Keratinocyte (primary cell): ENCODE measurements around the gene NEDD8. TPM values are rescaled to one million over a fixed set of nuclear protein-coding genes. Genes with fewer than 3 reads are reported as not detected.

Experiments used
- DNase-seq: peaks from one replicate; pipeline ENCODE4 v3.0.0-alpha.2; 2011; ENCODE audit warnings: low read depth, missing footprints, low spot score
- FAIRE-seq: peaks from 2 replicates; lab custom pipeline; 2011; peaks lifted over from hg19 to GRCh38; lab: Jason Lieb, UNC
- H2AFZ ChIP-seq: 2 replicates; pipeline ENCODE4 v1.6.0; 2012; ENCODE audit warnings: low read length, control low read depth, inconsistent platforms; ENCODE audit not compliant: control insufficient read depth
- H3K27ac ChIP-seq: 2 replicates; pipeline ENCODE4 v1.5.1; 2011; ENCODE audit warnings: low read length; ENCODE audit not compliant: control insufficient read depth, insufficient read depth
- H3K27me3 ChIP-seq: 3 replicates; pipeline ENCODE4 v1.6.0; 2011; ENCODE audit warnings: low read length; ENCODE audit not compliant: control insufficient read depth, insufficient read depth; ENCODE audit errors: extremely low read depth
- H3K36me3 ChIP-seq, 2 experiments: 2 replicates in 1 of 2; 3 replicates in 1 of 2; pipeline ENCODE4 v1.5.1; 2011; ENCODE audit warnings: low read length in 2 of 2, mild to moderate bottlenecking in 1 of 2; ENCODE audit not compliant: control insufficient read depth in 2 of 2, insufficient read depth in 2 of 2; ENCODE audit errors: extremely low read depth in 1 of 2
- H3K4me1 ChIP-seq: 3 replicates; pipeline ENCODE4 v1.5.1; 2011; ENCODE audit warnings: low read length; ENCODE audit not compliant: control insufficient read depth, insufficient read depth; ENCODE audit errors: extremely low read depth
- H3K4me2 ChIP-seq: 3 replicates; pipeline ENCODE4 v1.6.0; 2011; ENCODE audit warnings: low read depth, low read length; ENCODE audit not compliant: control insufficient read depth, insufficient read depth; ENCODE audit errors: extremely low read depth
- H3K4me3 ChIP-seq, 3 experiments: fragments of 200-600 bp in 1 of 3; sonication (generic) in 1 of 3; 2 replicates in 2 of 3; 3 replicates in 1 of 3; pipeline ENCODE4 v1.5.1; 2011 to 2016; ENCODE audit warnings: low read length in 3 of 3, mild to moderate bottlenecking in 3 of 3, control low read depth in 2 of 3, inconsistent platforms in 1 of 3, low read depth in 1 of 3, mixed read lengths in 1 of 3, mixed run types in 1 of 3, moderate library complexity in 1 of 3; ENCODE audit not compliant: control insufficient read depth in 2 of 3, insufficient read depth in 2 of 3; ENCODE audit errors: extremely low read depth in 1 of 3
- H3K79me2 ChIP-seq: 2 replicates; pipeline ENCODE4 v1.6.0; 2012; ENCODE audit warnings: low read length; ENCODE audit not compliant: control insufficient read depth, insufficient read depth
- H3K9ac ChIP-seq: 3 replicates; pipeline ENCODE4 v1.6.0; 2011; ENCODE audit warnings: low read length; ENCODE audit not compliant: control insufficient read depth, insufficient read depth; ENCODE audit errors: extremely low read depth
- H3K9me1 ChIP-seq: 3 replicates; pipeline ENCODE4 v1.6.0; 2011; ENCODE audit warnings: low read length; ENCODE audit not compliant: control insufficient read depth, insufficient read depth; ENCODE audit errors: extremely low read depth
- H3K9me3 ChIP-seq: 2 replicates; pipeline ENCODE4 v1.5.1; 2012; ENCODE audit warnings: low read depth, low read length; ENCODE audit not compliant: control insufficient read depth
- H4K20me1 ChIP-seq: 3 replicates; pipeline ENCODE4 v1.6.0; 2011; ENCODE audit warnings: low read length; ENCODE audit not compliant: control insufficient read depth, insufficient read depth; ENCODE audit errors: extremely low read depth
- CTCF ChIP-seq, 3 experiments: IDR thresholded peaks in 1 of 3; conservative IDR thresholded peaks in 1 of 3; optimal IDR thresholded peaks in 1 of 3; 2 replicates in 2 of 3; 3 replicates in 1 of 3; pipeline versions ENCODE3 to v1.5.1; 2011; ENCODE audit warnings: low read length in 3 of 3, mild to moderate bottlenecking in 3 of 3, moderate library complexity in 2 of 3, control low read depth in 1 of 3, inconsistent platforms in 1 of 3; ENCODE audit not compliant: insufficient read depth in 2 of 3; ENCODE audit errors: extremely low read depth in 1 of 3
- EZH2 ChIP-seq: IDR thresholded peaks from one replicate; pipeline ENCODE4 v1.6.1; 2012; ENCODE audit warnings: inconsistent platforms, mild to moderate bottlenecking, low read length, moderate library complexity
- dilution Hi-C: fragments of 300-500 bp; cut with MboI; formaldehyde crosslinking; loops from one replicate; pipeline ENCODE4 v1.7.0; 2020; ENCODE audit warnings: low sequenced_read_pairs; ENCODE audit not compliant: extremely low pct_ligation_motif_present
- polyA minus RNA-seq, 3 experiments: library from RNA; depleted of rRNA, polyadenylated mRNA; stranded (reverse); fragments of >200 nt; gene quantifications; 1 replicate in 1 of 3; 2 replicates in 1 of 3; 3 replicates in 1 of 3; pipeline ENCODE4 v1.2.3, GENCODE V29; 2011
- polyA plus RNA-seq, 5 experiments: library from polyadenylated mRNA; depleted of rRNA in 3 of 5; stranded (reverse) in 3 of 5; stranded (forward) in 1 of 5; unstranded in 1 of 5; fragments of >200 nt; gene quantifications; 1 replicate in 1 of 5; 2 replicates in 3 of 5; 3 replicates in 1 of 5; pipeline versions ENCODE4 v1.2.1 to v1.2.3, GENCODE V29; 2011 to 2012; ENCODE audit warnings: missing spikeins in 2 of 5, low read depth in 1 of 5, low replicate concordance in 1 of 5

The NEDD8 gene
- 458 to 509 TPM (median 499 TPM) in 3 replicates for polyA plus RNA-seq
- 146 TPM for polyA plus RNA-seq (2011; ENCODE audit: low read depth)
- polyA plus RNA-seq (2011; cell fraction: cytosol; rRNA removed), result 470 and 537 TPM in 2 replicates
- polyA plus RNA-seq (2011; cell fraction: nucleus; rRNA removed), result 167 and 216 TPM in 2 replicates
- polyA plus RNA-seq (2012; ENCODE audit: low replicate concordance), result 337 and 494 TPM in 2 replicates
- 108 to 141 TPM (median 126 TPM) in 3 replicates for polyA minus RNA-seq
- 114 TPM for polyA minus RNA-seq (2011; cell fraction: cytosol; rRNA and poly(A)+ RNA removed)
- 27.1 and 42.4 TPM in 2 replicates for polyA minus RNA-seq (2011; cell fraction: nucleus; rRNA and poly(A)+ RNA removed)

GRCh38 chr14:24232121-24232644, at the start of gene NEDD8:
NEDD8 (minus strand) TSS chr14:24232367; CDS start chr14:24232267, 100 bp downstream.
- H3K4me1 ChIP-seq, result peaks cover 29% of the 10 kb centered on the region
- no peak for TF ChIP-seq CTCF (optimal IDR thresholded peaks at IDR 0.05 in 1 of 3, IDR thresholded peaks at IDR 0.05 in 1 of 3, conservative IDR thresholded peaks at IDR 0.05 in 1 of 3; ENCODE audit: extremely low read depth in 1 of 3, insufficient read depth in 2 of 3, low read length in 3 of 3)
- no peak for TF ChIP-seq EZH2
- H3K4me3 ChIP-seq, result peak within 1 kb of the TSS; percentile 70 to 83 (median 82)
- no peak for DNase-seq
- H3K9me1 ChIP-seq, result no peaks in the 10 kb centered on the region
- peak within 1 kb of the TSS; percentile 97 for H3K27ac ChIP-seq
- H3K79me2 ChIP-seq, result peaks cover 69% of the 10 kb centered on the region
- H3K36me3 ChIP-seq, result peaks cover 12 to 26% of the 10 kb centered on the region in 2 experiments
- peak; percentile 61 for FAIRE-seq
- peak within 1 kb of the TSS; percentile 94 for H3K9ac ChIP-seq
- peak within 1 kb of the TSS; percentile 98 for H3K4me2 ChIP-seq
- no peaks in the 10 kb centered on the region for H4K20me1 ChIP-seq
- H3K27me3 ChIP-seq, result no peaks in the 10 kb centered on the region
- H3K9me3 ChIP-seq, result no peaks in the 10 kb centered on the region
- peak within 1 kb of the TSS; percentile 96 for H2AFZ ChIP-seq
- dilution Hi-C loops, result no loop called here

GRCh38 chr14:24281636-24282035, 49.5 kb upstream of the NEDD8 start:
- Histone ChIP-seq H3K9ac (no peak overlapping the region), H3K4me3 (no peak overlapping the region), H3K4me2 (no peak overlapping the region), H2AFZ (no peak overlapping the region), H3K9me1 (no peaks in the 10 kb centered on the region), H3K36me3 (no peaks in the 10 kb centered on the region), H3K4me1 (peaks cover 25% of the 10 kb centered on the region), H3K27ac (no peak overlapping the region), H3K79me2 (no peaks in the 10 kb centered on the region), H4K20me1 (no peaks in the 10 kb centered on the region), H3K27me3 (no peaks in the 10 kb centered on the region), H3K9me3 (no peaks in the 10 kb centered on the region)
- TF ChIP-seq CTCF (optimal IDR thresholded peaks at IDR 0.05 in 1 of 3, IDR thresholded peaks at IDR 0.05 in 1 of 3, conservative IDR thresholded peaks at IDR 0.05 in 1 of 3; ENCODE audit: extremely low read depth in 1 of 3, insufficient read depth in 2 of 3, low read length in 3 of 3) (no peak), EZH2 (no peak)
- dilution Hi-C loops, result no loop called here
- no peak for FAIRE-seq
- no peak for DNase-seq
